Endothelial cell of umbilical vein (primary cell): ENCODE data around the gene DOCK4.

Experiments used
- EZH2 ChIP-seq: IDR thresholded peaks from 2 replicates; pipeline ENCODE4 v1.6.1; 2012; ENCODE audit warnings: borderline replicate concordance, low read depth, mild to moderate bottlenecking, moderate library complexity, low read length, inconsistent platforms; ENCODE audit not compliant: severe bottlenecking
- GATA2 ChIP-seq: IDR thresholded peaks from 2 replicates; pipeline ENCODE4 v1.7.0; 2011; ENCODE audit warnings: low read depth, mild to moderate bottlenecking, moderate library complexity, mixed read lengths, low read length; ENCODE audit not compliant: insufficient read length, insufficient read depth
- POLR2A ChIP-seq: IDR thresholded peaks from 2 replicates; pipeline ENCODE4 v1.6.1; 2012; ENCODE audit warnings: low read depth, mild to moderate bottlenecking, control low read depth, low read length
- POLR2AphosphoS5 ChIP-seq: IDR thresholded peaks from 2 replicates; pipeline ENCODE4 v1.6.1; 2012; ENCODE audit warnings: low read depth, mild to moderate bottlenecking, control low read depth, low read length, moderate library complexity; ENCODE audit not compliant: insufficient read depth
- TF ChIP-seq, protein P1 (sequence below), 2 donors: IDR thresholded peaks; 1 replicate in 1 of 2; 2 replicates in 1 of 2; pipeline ENCODE4 v1.5.1; 2011; ENCODE audit warnings: low read length in 2 of 2, mild to moderate bottlenecking in 2 of 2, moderate library complexity in 2 of 2, control low read depth in 1 of 2, inconsistent platforms in 1 of 2, low read depth in 1 of 2; ENCODE audit not compliant: insufficient read depth in 1 of 2; ENCODE audit errors: extremely low read depth in 1 of 2
- TF ChIP-seq, protein P2 (sequence below): IDR thresholded peaks from 2 replicates; pipeline ENCODE4 v1.6.1; 2011; ENCODE audit not compliant: insufficient read depth, insufficient read length

DNA sequence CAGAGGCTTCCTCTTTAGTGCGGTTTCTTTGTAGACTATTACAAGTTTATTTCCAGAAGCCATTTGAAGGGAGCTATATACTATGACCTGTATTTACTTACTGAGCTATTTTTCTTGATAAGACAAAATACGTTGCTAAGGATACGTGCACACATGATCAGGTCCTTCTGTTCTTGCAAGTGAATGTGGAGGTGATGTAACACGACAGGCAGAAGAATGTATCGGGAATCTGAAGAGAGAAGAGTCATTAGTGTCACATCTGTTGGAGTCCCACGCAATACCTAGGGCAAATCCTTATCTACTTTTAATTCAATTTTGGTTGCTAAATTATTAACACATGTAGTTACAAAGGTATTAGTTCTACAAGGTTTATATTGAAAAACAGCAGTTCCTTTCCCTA lies 359.3 kb downstream of the DOCK4 start:
- TF ChIP-seq EZH2 (no peak), POLR2AphosphoS5 (no peak), GATA2 (no peak), POLR2A (no peak)
- TF ChIP-seq, protein P1, sequence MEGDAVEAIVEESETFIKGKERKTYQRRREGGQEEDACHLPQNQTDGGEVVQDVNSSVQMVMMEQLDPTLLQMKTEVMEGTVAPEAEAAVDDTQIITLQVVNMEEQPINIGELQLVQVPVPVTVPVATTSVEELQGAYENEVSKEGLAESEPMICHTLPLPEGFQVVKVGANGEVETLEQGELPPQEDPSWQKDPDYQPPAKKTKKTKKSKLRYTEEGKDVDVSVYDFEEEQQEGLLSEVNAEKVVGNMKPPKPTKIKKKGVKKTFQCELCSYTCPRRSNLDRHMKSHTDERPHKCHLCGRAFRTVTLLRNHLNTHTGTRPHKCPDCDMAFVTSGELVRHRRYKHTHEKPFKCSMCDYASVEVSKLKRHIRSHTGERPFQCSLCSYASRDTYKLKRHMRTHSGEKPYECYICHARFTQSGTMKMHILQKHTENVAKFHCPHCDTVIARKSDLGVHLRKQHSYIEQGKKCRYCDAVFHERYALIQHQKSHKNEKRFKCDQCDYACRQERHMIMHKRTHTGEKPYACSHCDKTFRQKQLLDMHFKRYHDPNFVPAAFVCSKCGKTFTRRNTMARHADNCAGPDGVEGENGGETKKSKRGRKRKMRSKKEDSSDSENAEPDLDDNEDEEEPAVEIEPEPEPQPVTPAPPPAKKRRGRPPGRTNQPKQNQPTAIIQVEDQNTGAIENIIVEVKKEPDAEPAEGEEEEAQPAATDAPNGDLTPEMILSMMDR (IDR thresholded peaks at IDR 0.05; ENCODE audit: extremely low read depth in 1 of 2, insufficient read depth in 1 of 2, low read depth in 1 of 2, low read length in 2 of 2) = no peak
- TF ChIP-seq, protein P2, sequence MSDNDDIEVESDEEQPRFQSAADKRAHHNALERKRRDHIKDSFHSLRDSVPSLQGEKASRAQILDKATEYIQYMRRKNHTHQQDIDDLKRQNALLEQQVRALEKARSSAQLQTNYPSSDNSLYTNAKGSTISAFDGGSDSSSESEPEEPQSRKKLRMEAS = no peak
